WI38 (cell line): Measurements from ENCODE around the gene SVBP.

ENCODE experiments used
- H3K4me3 ChIP-seq: 2 replicates; pipeline ENCODE4 v1.5.1; 2011; ENCODE audit warnings: low read depth, mild to moderate bottlenecking, control low read depth, low read length
- CTCF ChIP-seq: IDR thresholded peaks from 2 replicates; pipeline ENCODE4 v1.5.1; 2012; ENCODE audit warnings: low read depth, mild to moderate bottlenecking, control low read depth, low read length

SVBP gene

DNA sequence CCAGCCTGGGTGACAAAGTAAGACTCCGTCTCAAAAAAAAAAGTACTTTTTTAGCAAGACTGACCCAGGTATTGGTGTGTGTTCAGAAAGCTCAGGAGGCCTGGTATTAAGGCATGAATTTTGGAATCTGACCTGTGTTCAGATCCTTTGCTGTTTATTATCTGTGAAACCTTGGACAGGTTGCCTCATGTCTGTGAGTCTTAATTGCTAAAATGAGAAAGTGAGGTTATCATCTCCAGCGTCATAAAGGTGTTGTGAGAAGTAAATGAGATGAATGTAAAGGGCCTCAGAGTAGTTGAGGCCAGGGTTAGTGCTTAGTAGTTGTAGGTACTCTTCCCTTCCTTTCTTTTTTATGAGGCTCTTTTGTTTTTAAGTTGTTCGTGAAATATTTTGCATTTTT lies 47.4 kb downstream of the SVBP start:
- TF ChIP-seq CTCF, result no peak
- no peak overlapping the region for H3K4me3 ChIP-seq

GRCh38 chr1:42768172-42768571 lies 49.0 kb downstream of the SVBP start:
- no peak for TF ChIP-seq CTCF
- H3K4me3 ChIP-seq, result peak overlapping the region; percentile 79

DNA sequence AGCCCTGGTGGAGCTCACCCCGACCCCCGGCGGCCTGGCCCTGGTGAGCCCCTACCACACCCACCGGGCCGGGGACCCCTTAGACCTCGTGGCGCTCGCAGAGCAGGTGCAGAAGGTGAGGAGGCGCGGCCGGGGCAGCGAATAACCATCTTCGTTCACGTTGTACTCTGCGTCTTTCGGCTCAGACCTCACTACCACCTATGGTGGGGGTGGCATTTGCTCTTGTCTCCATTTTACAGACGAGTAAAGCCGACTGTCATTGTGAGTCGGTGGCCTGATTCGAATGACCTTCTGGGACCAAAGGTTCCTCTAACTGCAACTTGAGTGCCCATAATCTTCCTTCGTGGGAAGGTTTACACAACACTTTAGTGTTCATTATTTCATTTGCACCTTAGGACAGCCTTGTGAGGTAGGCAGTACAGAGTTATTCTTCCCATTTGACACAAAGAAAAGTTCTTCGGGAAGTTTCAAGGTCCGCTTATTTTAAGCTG lies 49.6 kb downstream of the SVBP start:
- TF ChIP-seq CTCF, result no peak
- H3K4me3 ChIP-seq, result peak overlapping the region; percentile 79

- no peak for TF ChIP-seq CTCF
- peak within 1 kb of the TSS; percentile 79 for H3K4me3 ChIP-seq
Measured at GRCh38 chr1:42766741-42767509, 50.3 kb downstream of the SVBP start, which contains the start of the genes C1orf50 and P3H1. TSS of gene C1orf50 (plus strand) at chr1:42767249. CDS start at chr1:42767312, 63 bp downstream. TSS of gene P3H1 (minus strand) at chr1:42767028. CDS start at chr1:42766971, 57 bp downstream.

DNA sequence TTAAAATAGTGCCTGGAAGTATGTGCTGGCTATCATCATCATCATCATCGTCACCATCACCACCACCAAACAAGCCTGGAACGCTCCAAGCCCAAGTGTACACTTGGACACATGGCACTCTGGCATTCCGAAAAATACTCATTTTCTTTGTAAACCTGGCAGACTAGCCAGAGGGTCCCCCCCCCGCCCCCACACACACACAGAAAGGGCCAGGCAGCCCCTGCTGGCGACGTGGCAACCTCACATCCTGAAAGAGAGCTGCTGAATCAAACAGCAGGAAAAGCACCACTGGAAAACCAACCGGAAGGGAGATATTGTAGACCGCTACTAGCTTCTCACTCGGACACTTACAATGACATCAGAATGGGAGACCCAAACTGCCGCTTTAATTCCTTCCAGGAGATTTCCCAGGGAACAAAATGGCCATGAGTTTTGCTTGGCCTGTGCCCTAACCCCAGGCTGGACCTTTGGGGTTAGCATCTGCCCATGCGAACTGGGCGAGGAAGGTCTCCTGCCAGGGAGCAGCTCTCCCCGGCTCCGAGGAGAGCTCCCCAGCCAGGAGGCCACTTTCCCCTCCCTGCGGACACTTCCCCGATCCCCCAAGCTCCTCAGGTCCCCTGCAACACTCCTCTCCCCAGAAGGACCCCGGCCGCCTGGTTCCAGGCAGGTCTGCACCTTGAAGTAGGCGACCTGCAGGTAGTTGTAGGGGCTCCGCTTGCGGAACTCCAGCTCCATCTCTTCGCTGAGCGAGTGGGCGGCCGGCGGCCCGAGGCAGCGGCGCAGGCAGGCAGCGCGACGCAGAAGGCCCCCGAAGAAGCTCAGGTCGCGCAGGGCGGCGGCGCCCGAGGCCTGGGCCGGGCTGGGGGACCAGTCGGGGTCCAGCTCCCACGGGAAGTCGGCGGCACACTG lies 51.1 kb downstream of the SVBP start:
- peak; percentile 63 for TF ChIP-seq CTCF
- peak overlapping the region; percentile 79 for H3K4me3 ChIP-seq

GRCh38 chr1:42765269-42765668 lies 51.9 kb downstream of the SVBP start:
- TF ChIP-seq CTCF, result no peak
- peak overlapping the region; percentile 79 for H3K4me3 ChIP-seq
